Parietal lobe (tissue), 2 donors: ENCODE data around the gene ENTPD6. TPM values are rescaled to one million over a fixed set of nuclear protein-coding genes. Genes with fewer than 3 reads are reported as not detected.

Experiments used
- small RNA-seq: library from RNA; depleted of rRNA; stranded (forward); fragments of <200 nt; gene quantifications from one replicate; pipeline ENCODE3, GENCODE V24; 2014; ENCODE audit warnings: low replicate concordance
- total RNA-seq: library from RNA; depleted of rRNA; stranded (reverse); fragments of >200 nt; gene quantifications from one replicate; pipeline ENCODE4 v1.2.3, GENCODE V29; 2014

The ENTPD6 gene
- total RNA-seq: 69.5 TPM

GRCh38 chr20:25195014-25195961 lies at the start of gene ENTPD6:
ENTPD6 (plus strand) TSS chr20:25195712; CDS start chr20:25206537, 10,825 bp downstream.

DNA sequence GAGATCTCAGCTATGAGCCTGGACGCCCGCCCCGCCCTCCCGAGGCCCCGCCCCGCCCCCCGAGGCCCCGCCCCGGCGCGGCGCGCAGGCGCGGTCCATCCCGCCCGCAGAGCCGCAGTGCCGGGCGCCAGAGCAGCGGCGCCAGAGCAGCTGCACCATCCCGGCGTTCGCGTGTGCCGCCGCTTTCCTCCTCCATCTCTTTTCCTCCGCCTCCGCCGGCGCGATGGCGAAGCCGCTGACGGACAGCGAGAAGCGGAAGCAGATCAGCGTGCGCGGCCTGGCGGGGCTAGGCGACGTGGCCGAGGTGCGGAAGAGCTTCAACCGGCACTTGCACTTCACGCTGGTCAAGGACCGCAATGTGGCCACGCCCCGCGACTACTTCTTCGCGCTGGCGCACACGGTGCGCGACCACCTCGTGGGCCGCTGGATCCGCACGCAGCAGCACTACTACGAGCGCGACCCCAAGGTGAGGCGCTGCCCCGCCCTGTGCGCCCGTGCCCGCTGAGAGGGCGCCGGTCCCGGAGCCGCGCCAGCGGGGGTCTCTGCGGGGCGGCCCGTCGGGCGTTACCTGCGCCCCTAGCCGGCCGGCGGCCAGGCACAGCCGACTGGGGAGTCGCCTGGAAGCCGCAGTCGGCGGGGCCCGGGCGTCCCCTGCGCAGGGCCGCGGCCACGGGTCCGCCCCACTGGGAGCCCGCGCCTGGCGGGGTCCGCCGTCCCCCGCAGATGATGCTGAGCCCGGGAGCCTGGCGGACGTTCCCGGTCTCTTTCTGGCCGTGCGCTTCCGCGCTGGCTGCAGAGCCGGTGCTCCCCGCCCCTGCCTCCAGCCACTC lies 52.7 kb downstream of the ENTPD6 start, which contains the start of gene PYGB:
Gene PYGB (plus strand): TSS at position 130 of the 830 bp plus-strand sequence. CDS start 94 bp downstream, at position 224.

Small RNAs within 50 kb of the gene (small RNA-seq; reads per million reads assigned to genes)
- gene AL035252.4: not detected
- gene AL121772.2: not detected
- gene RF00019: not detected

Other genes starting within 250 kb of the ENTPD6 start
- not detected for gene CST7, start 246.4 kb upstream of the ENTPD6 start, total RNA-seq
- 53.5 TPM for gene APMAP, start 203.0 kb upstream of the ENTPD6 start, total RNA-seq
- gene ACSS1, start 137.6 kb upstream of the ENTPD6 start, total RNA-seq: 10.3 TPM
- not detected for gene VSX1, start 113.6 kb upstream of the ENTPD6 start, total RNA-seq
- 66.4 TPM for gene PYGB, start 52.4 kb downstream of the ENTPD6 start, total RNA-seq
- 51.6 TPM for gene ABHD12, start 195.1 kb downstream of the ENTPD6 start, total RNA-seq
- gene GINS1, start 212.0 kb downstream of the ENTPD6 start, total RNA-seq: 6.9 TPM